GM04504 (cell line): ENCODE results near the gene LENG1.
"Not testable (repeated sequence)": the region's sequence is repeated elsewhere in the genome, so short reads cannot be mapped to it uniquely, and the experiment has no call there.

Experiments used
- DNase-seq: peaks from one replicate; pipeline ENCODE4 v3.0.0-alpha.2; 2012; ENCODE audit warnings: low read depth

The LENG1 gene

DNA sequence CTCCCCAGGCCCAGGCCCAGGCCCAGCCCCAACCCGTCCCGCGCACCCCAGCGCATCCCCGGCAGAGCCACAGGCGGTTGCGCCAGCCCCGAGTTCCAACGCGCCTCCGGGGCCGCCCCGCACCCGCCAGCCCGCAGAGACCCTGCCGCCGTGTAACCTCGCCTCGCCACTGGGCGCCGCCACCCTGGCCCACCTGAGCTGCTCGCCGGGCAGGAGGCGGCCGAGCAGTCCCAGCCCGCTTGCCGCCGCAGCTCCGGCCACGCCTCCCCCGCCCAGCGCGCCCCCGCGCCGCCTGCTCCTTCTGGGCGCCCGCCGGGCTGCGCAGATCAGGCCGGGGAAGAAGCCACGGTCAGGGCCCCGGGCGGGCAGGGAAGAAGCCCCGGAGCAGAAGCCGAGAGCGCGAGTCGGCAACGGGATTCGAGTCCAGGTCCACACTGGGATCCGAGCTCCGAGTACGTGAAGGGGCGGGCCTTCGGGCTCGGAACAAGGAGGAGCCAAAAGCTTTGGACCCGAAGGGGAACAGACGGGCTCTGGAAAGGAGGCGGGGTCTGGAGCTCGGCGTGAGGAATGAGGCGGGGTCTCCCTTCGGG is 29.7 kb upstream of the LENG1 start, which contains the start of gene MBOAT7:
MBOAT7 (minus strand) TSS at position 436 of the 590 bp plus-strand sequence. CDS start 1,072 bp downstream, outside the sequence.
- no peak for DNase-seq

DNA sequence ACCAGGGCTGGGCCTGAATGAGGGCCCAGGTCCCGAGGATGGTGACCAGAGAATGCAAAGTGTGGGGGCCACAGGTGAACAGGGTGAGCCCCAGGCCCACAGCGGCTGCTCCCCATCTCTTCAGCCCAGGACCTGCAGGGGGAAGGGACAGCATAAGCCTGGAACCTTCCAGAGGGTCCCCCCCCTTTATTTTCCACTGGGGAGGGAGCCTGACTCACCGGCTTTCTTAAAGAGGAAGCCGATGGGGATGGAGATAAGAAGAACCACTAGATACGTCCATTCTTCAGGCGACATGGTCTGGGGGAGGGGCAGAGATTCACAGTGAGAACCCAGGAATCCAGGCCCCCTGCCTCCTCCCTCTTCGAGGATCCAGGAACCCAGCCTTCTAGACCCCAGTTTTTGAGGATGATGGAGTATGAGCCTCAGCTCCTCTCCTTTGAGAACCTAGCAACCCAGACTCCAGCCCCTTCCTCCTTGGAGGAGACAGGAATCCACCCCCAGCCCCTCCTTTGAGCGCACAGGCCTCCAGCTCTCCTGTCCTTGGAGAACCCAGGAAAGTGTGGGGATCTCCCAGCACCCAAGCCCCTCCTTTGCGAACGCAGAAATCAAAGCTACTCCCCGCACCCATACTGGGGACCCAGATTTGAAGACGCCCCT is 28.8 kb upstream of the LENG1 start:
- no peak for DNase-seq

DNA sequence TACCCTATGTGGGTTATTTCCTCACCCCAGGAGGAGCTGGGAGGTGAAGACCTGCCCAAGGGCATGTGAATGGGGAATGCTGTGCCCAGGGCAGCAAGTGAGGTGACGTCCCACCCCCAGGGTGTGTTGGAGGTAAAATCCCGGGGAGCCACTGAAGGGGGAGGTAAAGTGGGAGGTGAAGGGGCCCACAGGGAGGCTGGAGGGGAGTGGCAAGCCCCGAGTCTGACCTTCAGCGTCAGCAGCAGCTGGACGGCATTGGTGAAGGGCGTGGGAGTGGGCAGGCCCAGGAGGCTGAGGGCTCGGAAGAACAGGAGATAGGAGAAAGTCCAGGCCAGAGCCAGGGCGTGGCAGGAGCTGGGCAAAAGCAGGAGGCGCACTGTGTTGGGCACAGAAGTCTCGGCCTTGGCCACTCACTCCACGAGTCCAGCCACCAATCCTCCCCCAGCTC is 27.4 kb upstream of the LENG1 start:
- no peak for DNase-seq

DNA sequence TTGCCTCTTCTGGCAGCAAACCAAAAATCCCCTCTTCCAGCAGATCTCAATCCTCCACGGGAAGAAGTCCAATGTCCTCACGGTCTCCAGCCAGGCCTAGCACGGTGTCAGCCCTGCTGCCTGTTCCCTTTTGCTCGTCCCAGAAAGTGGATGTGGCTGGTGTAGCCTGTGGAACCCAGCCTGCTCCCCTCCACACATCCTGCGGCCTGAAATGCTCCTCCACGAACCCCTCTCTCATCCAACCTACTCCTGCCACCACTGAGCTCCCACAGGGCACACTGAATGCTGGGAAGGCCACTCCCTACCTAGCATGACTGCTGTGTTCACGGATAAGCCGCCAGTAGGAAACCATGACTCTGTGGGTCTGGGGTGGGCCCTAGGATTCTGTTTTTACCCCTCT is 26.8 kb upstream of the LENG1 start:
- no peak for DNase-seq

DNA sequence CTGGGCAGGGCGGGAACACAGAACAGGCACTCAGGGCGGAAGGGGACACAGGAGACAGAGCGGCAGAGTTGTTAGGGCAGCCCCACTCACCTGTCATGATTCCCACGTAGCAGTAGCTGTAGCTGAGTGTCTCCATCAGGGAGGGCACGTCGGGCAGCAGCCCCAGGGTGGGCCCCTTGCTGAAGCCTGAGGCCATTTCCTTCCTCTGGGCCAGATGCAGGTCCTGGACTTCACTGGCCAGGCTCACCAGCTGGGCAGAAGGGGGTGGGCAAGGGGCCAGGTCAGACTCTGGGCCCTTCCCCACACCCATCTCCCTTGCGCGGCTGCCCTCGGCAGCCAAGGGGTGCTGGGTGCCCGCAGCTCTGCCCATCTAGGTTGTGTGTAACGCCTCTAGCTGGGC is 23.9 kb upstream of the LENG1 start:
- DNase-seq, result no peak

DNA sequence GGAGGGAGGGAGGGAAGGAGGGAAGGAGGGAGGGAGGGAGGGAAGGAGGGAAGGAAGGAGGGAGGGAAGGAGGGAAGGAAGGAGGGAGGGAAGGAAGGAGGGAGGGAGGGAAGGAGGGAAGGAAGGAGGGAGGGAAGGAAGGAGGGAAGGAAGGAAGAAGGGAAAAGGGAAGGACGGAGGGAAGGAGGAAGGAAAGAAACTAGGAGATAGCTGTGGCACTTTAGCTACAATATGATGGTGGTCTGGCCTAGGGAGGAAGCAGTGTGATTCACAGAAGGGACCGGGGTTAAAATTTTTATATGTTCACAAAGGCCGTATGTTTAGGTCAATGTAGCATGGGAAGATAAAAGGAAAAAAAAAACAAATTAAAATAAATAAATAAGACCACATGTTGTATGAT is 22.4 kb upstream of the LENG1 start:
- DNase-seq, result not testable (repeated sequence)

DNA sequence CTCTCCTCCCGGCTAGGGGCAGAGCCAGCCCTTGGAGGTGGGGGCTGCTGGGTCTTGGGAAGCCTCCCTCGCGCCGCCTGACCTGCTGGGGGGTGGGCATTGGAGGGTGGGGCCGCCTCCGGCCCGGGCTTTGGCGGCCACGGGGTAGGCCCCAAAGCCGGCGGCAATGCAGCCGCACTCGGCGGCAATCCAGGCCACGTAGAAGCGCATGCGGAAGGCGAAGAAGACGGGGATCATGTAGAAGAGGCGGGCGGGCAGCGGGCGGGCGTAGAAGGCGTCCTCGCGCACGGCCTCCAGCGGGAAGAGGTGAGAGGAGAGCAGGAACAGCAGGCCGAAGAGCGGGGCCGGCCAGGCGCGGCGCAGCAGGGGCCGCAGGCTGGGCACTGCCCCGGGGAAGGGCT is 21.2 kb upstream of the LENG1 start:
- DNase-seq, result no peak

DNA sequence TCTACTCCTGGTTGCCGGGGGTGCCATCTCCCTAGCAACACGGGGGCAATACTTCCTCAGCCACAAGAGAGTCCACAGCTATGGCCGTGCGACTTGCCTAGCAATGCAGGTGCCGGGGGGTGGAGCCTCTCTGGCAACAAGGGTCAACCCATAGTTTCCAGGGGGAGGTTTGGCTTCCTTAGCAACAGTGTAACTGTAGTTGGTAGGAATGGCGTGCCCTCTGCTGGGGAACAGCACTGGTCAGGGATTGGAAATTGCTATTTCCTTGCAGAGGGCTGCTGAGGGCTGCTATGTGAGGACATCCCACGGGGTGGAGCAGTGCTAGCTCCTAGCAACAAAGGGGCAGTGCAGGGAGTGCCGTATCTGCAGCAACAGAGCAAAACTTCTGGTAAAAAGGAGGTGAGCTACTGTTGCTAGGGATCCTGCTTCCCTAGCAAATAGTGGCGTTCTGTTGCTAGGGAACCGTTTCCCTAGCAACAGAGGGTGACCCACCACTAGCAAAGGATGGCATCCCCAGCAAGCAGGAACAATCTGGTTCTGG is 20.5 kb upstream of the LENG1 start:
- DNase-seq, result no peak

DNA sequence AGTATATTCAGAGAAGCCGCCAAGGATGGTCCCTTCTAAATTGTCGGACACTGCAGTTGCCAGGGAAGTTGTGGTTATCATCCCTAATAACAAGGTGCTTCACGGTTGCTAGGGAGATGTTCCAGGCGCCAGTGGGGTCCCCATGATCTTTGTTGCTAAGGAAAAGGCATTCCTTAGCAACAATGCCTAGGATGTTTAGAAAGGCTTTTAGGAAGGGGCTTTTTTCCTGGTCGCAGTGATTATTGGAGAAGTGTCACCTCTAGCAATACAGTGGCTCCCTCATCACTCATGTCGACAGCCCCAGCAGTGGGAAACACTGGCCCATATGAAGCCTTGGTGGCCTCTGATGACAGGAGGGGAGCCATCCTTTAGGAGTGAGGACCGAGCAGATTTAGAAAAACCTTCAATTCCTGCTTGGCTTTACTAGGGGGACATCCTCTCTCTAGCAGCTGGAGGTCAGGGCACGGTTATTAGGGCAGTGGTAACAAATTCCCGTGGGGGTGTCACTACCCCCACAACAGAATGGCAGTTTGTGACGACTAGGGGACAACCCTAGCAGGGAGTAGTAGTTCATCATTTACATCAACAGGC is 19.8 kb upstream of the LENG1 start:
- DNase-seq, result no peak

DNA sequence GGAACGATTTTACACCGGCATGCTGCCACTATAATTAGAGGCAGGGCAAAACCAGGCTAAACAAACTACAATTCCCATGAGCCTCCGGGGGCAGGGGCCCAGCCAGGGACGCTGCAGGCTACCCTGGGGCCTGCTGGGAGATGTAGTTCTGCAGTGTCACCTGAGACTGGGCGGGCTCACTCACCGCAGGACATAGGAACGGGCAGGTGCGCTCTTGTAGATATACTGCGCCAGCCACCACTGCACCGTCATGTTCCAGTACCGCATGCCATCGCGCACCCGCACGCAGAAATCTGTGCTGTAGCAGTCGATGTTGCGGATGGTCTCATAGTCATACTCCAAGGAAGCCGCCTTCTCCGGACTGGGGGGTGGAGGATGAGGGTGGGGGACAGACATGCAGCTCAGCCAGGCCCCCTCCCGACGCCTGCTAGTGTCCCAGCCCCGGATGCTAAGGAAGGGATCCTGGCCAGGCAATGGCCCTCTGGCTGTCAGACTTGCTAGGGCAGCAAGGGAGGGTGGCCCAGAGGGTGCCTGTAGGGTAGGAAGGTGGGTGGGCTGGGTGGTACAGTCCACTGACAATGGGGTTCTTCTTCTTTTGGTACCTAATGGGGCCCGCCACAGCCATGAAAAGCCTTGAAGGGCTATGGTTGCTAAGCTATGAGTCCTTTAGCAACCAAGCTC is 19.2 kb upstream of the LENG1 start:
- no peak for DNase-seq

DNA sequence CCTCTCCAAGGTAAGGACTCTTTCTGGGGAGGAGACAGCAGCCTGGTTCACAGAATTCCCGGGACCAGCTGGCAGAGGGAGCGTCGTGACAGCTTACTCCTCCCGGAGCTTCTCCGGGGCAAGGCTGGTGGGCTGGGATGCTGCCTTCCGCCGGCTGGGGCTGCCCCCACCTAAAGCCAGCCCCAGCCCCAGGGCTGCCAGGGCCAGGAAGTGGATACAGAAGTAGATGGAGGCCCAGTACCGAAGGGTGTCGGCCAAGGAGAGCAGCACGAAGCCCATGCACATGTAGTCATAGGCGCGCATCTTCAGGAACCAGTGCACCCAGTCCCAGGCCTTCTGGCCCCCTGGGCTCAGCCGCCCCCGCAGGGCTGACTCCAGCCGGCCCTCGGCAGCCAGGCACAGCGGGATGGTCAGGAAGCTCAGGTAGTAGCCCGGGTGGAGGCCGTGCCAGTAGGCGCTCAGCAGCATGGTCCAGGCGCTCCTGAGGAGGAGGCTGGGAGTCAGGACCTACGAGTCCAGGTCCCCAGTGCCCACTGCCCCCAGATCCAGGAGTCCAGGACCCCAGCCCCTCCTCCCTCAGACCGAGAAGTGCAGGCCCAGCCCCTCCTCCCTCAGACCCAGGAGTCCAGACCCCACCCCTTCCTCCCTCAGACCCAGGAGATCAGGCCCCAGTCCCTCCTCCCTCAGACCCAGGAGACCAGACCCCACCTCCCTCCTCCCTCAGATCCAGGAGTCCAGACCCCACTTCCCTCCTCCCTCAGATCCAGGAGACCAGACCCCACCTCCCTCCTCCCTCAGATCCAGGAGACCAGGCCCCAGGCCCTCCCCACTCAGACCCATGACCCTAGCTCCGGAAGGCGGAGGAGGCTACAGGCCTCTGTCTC is 14.7 kb upstream of the LENG1 start:
- no peak for DNase-seq

DNA sequence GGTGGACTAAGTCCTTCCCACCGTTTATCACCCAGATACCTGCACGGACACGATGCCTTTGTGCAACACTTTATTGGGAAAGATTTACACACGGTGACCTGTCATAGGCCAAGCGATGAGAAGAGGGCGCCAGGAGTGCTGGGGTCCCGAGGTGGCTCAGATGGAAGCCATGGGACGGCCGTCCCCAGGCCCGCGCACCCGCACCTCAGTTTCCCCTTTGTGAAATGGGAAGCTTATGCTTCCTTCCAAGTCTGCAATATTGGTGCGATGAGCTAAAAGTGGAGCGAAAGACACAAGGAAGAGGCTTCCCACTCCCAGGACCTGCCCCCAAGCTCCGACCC is 13.8 kb upstream of the LENG1 start:
- DNase-seq, result no peak

DNA sequence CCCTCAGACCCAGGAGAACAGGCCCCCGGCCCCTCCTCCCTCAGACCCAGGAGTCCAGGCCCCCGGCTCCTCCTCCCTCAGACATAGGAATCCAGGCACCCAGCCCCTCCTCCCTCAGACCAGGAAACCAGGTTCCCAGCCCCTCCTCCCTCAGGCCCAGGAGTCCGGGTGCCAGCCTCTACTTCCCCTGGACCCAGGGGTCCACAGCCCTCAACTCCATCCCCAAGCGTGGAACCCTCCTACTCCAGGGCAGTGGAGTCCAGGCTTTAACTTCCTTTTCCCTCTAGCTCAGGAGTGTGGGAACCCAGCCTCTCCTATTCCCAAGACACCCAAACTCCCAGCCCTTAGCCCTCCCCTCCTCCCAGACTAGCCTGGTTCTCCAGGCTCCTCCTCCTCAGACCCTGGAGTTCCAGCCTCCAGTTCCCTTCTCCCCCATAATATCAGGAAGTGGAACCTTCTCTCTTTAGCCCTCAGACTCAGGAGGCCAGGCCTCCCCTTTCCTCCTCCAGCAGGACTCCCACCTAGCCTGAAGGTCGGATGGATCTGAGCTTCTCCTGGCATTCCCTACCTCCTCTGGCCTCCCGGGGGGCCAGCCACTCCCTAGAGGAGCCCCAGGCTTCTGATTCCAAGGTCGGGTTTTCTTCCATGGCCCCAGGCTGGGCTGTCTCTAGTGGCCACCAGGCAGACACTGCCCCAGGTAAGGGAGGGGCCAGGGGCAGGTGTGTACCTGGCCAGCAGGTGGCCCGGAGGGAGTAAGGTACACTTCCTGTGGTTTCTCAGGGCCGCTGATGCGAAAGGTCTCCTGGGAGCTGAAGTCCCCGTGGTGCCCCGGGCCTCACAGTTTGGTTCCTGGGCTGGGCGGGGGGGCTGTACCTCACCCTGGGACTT is 13.2 kb upstream of the LENG1 start, which contains the start of gene TMC4:
TMC4 (minus strand) TSS at position 690 of the 888 bp plus-strand sequence; CDS start at position 647, 43 bp downstream.
- DNase-seq, result no peak

DNA sequence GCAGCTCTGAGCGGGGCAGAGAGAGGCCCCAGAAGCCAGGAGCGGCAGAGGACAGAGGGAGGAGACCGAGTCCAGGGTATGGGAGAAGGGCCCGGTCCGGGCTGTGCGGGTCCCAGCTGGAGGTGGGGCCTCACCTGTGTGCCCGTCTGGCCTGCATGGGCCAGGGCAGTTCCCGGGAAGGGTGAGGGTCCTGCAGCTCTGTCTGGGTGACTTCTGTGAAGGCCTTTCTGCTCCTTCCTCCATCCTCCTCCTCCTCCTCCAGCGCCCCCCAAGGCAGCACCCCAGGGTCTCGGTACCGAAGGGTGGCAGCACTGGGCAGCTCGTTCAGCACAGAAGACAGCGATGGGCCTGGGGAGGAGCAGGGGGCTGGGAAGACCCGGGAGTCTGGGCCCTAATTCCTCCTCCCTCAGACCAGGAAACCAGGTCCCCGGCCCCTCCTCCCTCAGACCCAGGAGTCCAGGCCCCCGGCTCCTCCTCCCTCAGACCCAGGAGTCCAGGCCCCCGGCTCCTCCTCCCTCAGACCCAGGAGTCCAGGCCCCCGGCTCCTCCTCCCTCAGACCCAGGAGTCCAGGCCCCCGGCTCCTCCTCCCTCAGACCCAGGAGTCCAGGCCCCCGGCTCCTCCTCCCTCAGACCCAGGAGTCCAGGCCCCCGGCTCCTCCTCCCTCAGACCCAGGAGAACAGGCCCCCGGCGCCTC is 12.4 kb upstream of the LENG1 start:
- DNase-seq, result not testable (repeated sequence)

DNA sequence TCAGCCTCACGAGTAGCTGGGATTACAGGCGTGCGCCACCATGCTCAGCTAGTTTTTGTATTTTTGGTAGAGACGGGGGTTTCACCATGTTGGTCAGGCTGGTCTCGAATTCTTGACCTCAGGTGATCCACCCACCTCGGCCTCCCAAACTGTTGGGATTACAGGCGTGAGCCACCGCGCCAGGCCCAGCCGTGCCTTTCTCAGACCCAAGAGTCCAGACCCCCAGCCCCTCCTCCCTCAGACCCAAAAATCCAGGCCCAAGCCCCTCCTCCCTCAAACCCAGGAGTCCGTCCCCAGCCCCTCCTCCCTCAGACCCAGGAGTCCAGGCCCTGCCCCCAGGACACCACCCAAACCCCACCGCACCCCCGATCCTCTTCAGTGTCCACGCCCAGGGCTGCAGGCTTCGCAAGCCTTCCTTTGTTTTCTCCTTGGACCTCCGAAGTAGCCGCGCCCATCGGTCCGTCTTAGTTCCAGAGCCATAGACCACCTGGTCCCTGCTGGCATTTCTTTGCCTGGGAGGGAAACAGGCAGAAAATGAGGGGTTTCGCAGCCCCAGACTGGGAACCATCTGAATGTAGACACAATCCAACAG is 9.7 kb upstream of the LENG1 start:
- DNase-seq, result no peak

DNA sequence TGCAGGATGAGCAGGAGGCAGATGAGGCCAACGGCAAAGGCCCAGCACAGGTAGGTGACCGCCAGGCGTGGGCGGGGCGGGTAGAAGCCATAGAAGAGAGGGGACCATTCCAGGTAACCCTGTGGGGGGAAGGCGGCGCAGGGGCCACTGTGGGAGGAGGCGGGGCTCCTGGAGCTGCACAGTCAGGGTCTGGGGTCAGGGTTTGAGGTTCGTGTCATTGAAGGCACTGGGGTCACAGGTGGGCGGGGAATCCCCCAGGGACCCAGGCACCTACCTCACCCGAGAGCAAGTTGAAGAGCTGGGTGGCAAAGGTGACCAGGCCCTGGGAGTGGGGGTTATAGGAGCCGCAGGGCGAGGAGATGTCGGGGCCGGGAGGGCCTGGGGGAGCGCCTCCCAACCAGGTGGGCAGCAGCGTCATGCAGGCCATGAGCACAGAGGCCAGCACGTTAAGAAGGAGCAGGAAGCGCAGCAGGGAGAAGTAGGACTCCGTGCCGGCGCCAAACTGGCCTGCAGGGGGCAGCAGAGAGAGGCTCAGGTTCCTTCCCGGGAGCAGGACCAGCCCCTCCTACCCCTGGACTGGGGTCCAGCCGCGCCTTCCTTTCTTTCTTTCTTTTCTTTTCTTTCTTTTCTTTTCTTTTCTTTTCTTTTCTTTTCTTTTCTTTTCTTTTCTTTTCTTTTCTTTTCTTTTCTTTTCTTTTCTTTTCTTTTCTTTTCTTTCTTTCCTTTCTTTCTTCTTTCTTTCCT is 8.8 kb upstream of the LENG1 start:
- DNase-seq, result no peak

DNA sequence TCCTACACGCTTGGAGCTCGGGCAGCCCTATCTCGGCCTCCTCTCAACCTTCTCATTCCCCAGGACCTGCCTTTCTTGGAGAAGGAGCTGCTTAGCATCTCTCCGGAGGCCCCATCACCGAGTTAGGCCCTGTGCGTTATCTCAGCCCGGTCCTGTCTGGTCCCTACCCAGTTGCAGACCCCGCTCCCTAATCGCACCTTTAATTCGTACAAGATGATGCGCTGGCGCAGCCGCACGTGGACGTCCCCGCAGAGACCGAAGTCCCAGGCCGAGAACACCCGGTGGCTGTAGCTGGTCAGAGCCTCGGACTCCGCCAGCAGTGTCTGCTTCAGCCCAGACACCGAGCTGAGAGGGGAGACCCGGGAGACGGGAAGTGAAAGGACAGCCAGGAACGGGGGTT is 5.7 kb upstream of the LENG1 start:
- DNase-seq, result no peak

DNA sequence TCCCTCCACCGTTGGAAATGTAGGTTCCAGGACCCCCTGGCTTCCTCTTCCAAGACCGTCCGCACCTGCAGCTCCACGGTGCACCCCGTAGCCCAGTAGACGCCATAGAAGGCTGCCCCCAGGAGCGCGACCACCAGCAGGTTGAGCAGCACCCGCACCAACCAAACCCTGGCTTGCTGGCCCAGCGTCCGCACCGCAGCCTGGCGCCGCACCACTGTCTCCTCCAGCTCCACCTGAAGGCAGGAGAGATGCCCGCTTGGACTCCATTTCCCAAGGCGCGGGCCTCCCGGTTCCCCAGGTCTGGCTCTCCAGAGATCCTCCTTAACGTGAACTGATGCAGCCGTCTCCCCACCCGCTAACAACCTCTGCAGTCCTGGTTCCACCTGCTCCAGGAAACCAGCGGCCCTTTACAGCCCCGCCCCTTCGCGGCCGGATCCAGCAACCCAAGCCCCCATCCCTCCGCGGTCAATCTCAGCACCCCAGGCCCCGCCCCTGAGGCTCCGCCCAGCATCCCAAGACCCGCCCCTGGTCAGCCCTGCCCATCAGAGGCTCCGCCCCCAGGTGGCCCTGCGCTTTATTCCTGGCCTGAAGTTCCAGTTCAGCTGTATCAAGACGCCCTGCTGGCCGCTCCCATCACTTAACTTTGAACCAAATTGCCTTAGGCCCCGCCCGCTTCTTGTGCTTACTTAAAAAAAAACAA is 5.0 kb upstream of the LENG1 start:
- no peak for DNase-seq
